ENCODE measurements around the gene MVB12B. TPM values are rescaled to one million over a fixed set of nuclear protein-coding genes. Genes with fewer than 3 reads are reported as not detected.
A peak's percentile ranks its signal among the peaks of the same experiment; 100 is the strongest.

The MVB12B gene
- total RNA-seq, 2 donors from 2014 or later, result 18.6 to 19.7 TPM

DNA sequence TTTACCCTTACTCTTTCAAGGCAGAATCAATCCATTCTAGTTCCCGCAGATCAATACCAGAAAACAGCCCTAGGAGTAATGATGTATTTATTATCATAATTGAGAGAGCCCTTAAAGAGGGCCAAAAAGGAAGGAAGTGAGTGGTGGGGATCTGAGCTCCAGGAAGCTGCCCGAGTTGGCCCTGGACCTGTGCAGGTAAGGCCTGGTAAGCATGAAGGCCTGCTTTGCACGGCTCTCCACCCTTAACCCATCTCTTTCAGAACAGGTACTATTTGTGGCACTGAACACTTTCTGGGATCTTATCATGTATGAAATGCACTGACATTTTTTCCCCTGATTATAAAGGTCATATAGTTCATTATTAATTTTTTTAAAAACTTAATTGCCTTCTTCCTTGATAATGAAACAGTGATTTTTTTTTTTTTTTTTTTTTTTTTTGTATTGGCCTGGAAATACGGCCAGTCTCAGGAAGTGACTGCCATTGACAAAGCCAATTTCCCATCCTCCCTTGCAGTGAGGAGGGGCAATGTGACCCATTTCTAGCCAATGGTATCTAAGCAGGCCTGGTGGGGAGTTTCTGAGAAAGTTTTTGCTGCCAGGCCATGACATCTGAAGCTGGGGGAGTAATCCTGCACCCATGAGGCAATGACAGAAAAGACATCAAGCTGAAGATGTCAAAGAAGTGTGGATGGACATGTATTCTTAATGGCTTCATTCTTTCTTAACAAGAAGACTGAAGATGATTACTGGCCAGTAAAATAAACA is 6.3 kb upstream of the MVB12B start:
- WGBS, 2 experiments (ENCODE audit: insufficient coverage in 1 of 2, insufficient read length in 1 of 2), result 85 to 94% methylated on average over 2 to 4 of the region's 4 CpGs
- H3K36me3 Mint-ChIP-seq (ENCODE audit: low read depth), result no peaks in the 10 kb centered on the region
- no peak overlapping the region for H3K27ac Mint-ChIP-seq
- no peak overlapping the region for H3K4me3 ChIP-seq (ENCODE audit: low read length)
- H3K27me3 Mint-ChIP-seq (ENCODE audit: insufficient read depth), result no peaks in the 10 kb centered on the region
- TF ChIP-seq, protein P1, sequence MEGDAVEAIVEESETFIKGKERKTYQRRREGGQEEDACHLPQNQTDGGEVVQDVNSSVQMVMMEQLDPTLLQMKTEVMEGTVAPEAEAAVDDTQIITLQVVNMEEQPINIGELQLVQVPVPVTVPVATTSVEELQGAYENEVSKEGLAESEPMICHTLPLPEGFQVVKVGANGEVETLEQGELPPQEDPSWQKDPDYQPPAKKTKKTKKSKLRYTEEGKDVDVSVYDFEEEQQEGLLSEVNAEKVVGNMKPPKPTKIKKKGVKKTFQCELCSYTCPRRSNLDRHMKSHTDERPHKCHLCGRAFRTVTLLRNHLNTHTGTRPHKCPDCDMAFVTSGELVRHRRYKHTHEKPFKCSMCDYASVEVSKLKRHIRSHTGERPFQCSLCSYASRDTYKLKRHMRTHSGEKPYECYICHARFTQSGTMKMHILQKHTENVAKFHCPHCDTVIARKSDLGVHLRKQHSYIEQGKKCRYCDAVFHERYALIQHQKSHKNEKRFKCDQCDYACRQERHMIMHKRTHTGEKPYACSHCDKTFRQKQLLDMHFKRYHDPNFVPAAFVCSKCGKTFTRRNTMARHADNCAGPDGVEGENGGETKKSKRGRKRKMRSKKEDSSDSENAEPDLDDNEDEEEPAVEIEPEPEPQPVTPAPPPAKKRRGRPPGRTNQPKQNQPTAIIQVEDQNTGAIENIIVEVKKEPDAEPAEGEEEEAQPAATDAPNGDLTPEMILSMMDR (conservative IDR thresholded peaks at IDR 0.05), result no peak
- H3K9ac ChIP-seq (ENCODE audit: extremely low read depth, low read length, poor library complexity, severe bottlenecking), result no peak overlapping the region
- H3K9me3 ChIP-seq (ENCODE audit: control insufficient read depth, low read length), result peaks cover 10% of the 10 kb centered on the region
- no peaks in the 10 kb centered on the region for H3K36me3 ChIP-seq (ENCODE audit: control insufficient read depth, insufficient read depth, low read length)
- H3K4me1 ChIP-seq (ENCODE audit: control insufficient read depth, insufficient read depth, low read length), result no peaks in the 10 kb centered on the region
- no peaks in the 10 kb centered on the region for H3K27me3 ChIP-seq (ENCODE audit: control insufficient read depth, insufficient read depth, low read length, poor library complexity, severe bottlenecking)
- peaks cover 7% of the 10 kb centered on the region for H3K4me1 Mint-ChIP-seq
- no peak for DNase-seq
- H3K27ac ChIP-seq (ENCODE audit: low read depth, low read length), result no peak overlapping the region
- peaks cover 7% of the 10 kb centered on the region for H3K9me3 Mint-ChIP-seq
- no peak overlapping the region for H3K4me3 Mint-ChIP-seq

DNA sequence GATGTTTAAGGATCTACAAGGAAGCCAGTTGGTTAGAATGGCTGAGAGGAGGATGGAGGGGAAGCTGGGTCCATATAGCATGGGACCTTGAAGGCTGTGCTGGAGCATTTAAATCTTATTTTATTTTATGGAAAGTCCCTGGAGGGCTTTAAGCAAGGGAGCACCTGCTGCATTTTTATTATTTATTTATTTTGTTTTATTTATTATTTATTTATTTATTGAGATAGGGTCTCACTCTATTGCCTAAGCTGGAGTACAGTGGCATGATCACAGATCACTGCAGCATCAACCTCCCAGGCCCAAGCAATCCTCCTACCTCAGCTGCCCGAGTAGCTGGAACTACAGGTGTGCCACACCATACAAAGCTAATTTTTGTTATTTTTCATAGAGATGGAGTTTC is 4.9 kb upstream of the MVB12B start:
- 89% methylated on average over 1 of the region's 1 CpG; no CpG with 5 or more reads in 1 of the 2 experiments for WGBS, 2 experiments (ENCODE audit: insufficient coverage in 1 of 2, insufficient read length in 1 of 2)
- no peak overlapping the region for H3K27ac Mint-ChIP-seq
- no peak overlapping the region for H3K27ac ChIP-seq (ENCODE audit: low read depth, low read length)

DNA sequence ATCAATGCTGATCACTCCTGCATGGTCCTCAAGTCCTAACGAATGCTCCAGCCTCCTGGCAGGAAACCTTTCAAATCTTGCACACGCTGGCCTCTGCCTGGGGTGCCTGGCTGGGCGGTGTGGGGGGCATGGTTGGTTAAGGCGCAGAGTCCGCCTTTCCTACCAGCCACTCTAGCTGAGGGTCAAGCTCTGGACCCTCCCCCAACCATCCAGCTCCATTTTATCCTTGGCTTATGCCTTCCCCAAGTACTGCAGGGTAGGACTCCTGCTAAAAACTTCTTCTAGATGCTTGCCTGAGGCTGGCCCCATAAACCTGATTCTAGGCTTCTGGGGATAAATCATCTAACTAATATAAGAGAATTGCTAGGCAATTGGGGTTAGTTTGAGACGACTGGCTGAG is 808 bp upstream of the MVB12B start:
- 82 to 83% methylated on average over 6 of the region's 6 CpGs for WGBS, 2 experiments (ENCODE audit: insufficient coverage in 1 of 2, insufficient read length in 1 of 2)
- H3K4me1 ChIP-seq (ENCODE audit: control insufficient read depth, insufficient read depth, low read length), result peaks cover 4% of the 10 kb centered on the region

More for the DNA sequence above, 4.9 kb upstream of the MVB12B start:
- TF ChIP-seq, protein P1 (conservative IDR thresholded peaks at IDR 0.05), result no peak
- Mint-ChIP-seq H3K4me3 (no peak overlapping the region), H3K4me1 (peaks cover 15% of the 10 kb centered on the region), H3K36me3 (ENCODE audit: low read depth) (no peaks in the 10 kb centered on the region), H3K27me3 (ENCODE audit: insufficient read depth) (no peaks in the 10 kb centered on the region), H3K9me3 (peaks cover 7% of the 10 kb centered on the region)
- Histone ChIP-seq H3K9ac (ENCODE audit: extremely low read depth, low read length, poor library complexity, severe bottlenecking) (no peak overlapping the region), H3K36me3 (ENCODE audit: control insufficient read depth, insufficient read depth, low read length) (no peaks in the 10 kb centered on the region), H3K4me3 (ENCODE audit: low read length) (no peak overlapping the region), H3K4me1 (ENCODE audit: control insufficient read depth, insufficient read depth, low read length) (no peaks in the 10 kb centered on the region), H3K27me3 (ENCODE audit: control insufficient read depth, insufficient read depth, low read length, poor library complexity, severe bottlenecking) (no peaks in the 10 kb centered on the region), H3K9me3 (ENCODE audit: control insufficient read depth, low read length) (peaks cover 10% of the 10 kb centered on the region)
- DNase-seq, result no peak

More for the DNA sequence above, 808 bp upstream of the MVB12B start:
- Mint-ChIP-seq H3K36me3 (ENCODE audit: low read depth) (no peaks in the 10 kb centered on the region), H3K4me3 (peak overlapping the region; percentile 66), H3K27ac (peak overlapping the region; percentile 89), H3K4me1 (peaks cover 20% of the 10 kb centered on the region), H3K27me3 (ENCODE audit: insufficient read depth) (no peaks in the 10 kb centered on the region), H3K9me3 (peaks cover 7% of the 10 kb centered on the region)
- Histone ChIP-seq H3K27me3 (ENCODE audit: control insufficient read depth, insufficient read depth, low read length, poor library complexity, severe bottlenecking) (no peaks in the 10 kb centered on the region), H3K9me3 (ENCODE audit: control insufficient read depth, low read length) (peaks cover 10% of the 10 kb centered on the region), H3K9ac (ENCODE audit: extremely low read depth, low read length, poor library complexity, severe bottlenecking) (peak overlapping the region; percentile 38), H3K4me3 (ENCODE audit: low read length) (peak overlapping the region; percentile 73), H3K36me3 (ENCODE audit: control insufficient read depth, insufficient read depth, low read length) (no peaks in the 10 kb centered on the region), H3K27ac (ENCODE audit: low read depth, low read length) (peak overlapping the region; percentile 71)
- TF ChIP-seq, protein P1 (conservative IDR thresholded peaks at IDR 0.05), result no peak
- DNase-seq, result no peak

All from endodermal cell (in vitro differentiated cells).